HG03558 (cell line): ENCODE data around the gene PDZK1IP1.
"Not testable (repeated sequence)": the region's sequence is repeated elsewhere in the genome, so short reads cannot be mapped to it uniquely, and the experiment has no call there.

ENCODE experiments used
- ATAC-seq: cut with Tn5 transposase; IDR thresholded peaks from one replicate; pipeline ENCODE4 v1.9.1; 2021; ENCODE audit warnings: moderate number of reproducible peaks; ENCODE audit not compliant: unreplicated experiment; ENCODE audit errors: extremely low read depth

The PDZK1IP1 gene

DNA sequence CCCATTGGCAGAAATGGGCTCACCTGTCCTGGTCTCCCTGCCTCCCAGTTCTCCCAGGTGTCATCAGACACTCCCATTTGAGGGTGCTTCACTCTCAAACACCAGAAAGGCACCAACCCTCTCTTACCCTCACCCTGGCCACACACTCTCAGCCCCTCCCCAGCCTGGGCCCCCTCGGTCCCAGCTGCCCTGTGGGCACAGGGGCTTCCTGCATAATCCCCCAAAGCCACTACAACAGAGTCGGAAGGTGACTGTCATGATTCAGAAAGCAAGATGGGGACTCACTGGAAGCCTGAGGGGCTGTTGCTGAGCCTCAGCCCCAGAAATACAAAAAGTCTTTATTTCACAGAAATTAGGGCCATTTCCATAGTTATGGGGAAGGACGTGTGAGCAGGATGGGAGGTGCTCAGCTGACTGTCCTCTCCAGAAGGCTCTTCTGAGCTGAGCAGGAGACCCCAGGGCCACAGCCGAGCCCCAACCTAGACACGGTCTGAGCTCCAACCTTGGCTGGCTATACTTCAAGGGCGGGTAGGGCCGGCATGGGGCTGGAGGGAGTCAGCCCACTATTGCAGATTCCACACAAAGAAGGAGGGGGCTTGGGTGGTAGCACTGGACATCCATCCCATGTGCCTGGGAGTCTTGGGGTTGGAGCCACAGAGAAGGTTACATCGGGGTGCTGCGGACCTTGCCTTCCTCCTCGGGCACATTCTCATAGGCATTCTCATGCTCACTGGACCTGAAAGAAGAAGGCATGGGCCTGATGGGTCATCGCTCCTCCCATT is 6.3 kb downstream of the PDZK1IP1 start:
- ATAC-seq: no peak

DNA sequence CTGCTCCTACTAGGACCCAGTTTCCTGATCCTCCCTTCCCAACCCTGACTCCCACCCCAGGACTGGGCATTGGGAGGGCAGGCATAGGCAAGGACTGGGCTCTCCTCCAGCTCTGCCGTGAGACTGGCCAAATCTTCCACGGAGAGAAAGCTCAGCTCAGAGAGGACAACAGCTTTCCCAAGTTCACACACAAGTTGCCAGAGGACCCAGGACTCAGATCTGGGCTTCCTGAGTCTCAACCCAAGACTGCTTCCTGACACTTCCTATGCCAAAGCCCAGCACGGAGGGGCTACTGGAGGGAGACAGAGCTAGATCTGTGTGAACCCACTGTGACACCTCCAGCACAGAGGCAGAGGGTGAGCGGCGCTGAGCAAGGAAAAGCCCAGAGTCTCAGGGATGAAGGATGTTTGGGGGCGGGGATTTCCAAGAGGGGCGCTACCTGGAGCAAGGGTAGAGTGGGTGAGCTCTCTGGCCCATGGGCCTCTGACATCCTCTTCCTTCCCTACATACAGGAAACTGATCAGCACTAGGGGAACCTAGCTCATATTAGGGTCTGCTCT is 7.1 kb downstream of the PDZK1IP1 start:
- no peak for ATAC-seq

DNA sequence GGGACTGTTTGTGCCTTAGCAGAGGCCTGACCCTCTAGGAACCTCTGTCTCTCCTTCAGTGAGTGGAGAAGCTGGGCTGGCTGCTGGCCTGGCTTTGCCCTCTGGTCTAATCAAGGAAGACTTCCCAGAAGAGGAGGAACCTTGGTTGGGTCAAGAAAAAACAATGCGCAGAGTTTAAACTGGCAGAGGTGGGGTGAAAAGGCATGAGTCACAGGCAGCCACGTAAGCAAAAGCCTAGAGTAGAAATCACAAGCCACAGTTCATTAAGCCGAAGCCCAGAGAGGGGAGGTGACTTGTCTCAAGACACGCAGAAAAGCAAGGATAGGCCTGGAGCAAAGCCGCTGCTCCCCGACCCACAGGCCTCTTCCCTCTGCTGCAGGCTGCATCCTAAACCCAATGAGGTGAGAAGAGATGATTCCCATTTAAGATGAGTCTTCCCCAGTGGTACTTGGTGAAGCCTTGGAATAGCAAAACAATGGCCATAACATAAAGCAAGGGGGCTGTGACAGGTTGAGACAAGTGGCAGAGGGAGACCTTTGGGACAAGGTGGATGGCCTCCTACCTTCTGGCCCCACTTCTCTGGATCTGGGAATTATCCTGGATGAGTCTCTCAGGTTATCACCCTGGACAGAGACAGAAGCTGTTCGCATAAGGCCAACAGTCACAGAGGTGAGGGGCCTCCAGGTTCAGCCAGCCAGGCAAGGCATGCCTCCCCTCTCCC is 7.7 kb downstream of the PDZK1IP1 start:
- no peak for ATAC-seq

DNA sequence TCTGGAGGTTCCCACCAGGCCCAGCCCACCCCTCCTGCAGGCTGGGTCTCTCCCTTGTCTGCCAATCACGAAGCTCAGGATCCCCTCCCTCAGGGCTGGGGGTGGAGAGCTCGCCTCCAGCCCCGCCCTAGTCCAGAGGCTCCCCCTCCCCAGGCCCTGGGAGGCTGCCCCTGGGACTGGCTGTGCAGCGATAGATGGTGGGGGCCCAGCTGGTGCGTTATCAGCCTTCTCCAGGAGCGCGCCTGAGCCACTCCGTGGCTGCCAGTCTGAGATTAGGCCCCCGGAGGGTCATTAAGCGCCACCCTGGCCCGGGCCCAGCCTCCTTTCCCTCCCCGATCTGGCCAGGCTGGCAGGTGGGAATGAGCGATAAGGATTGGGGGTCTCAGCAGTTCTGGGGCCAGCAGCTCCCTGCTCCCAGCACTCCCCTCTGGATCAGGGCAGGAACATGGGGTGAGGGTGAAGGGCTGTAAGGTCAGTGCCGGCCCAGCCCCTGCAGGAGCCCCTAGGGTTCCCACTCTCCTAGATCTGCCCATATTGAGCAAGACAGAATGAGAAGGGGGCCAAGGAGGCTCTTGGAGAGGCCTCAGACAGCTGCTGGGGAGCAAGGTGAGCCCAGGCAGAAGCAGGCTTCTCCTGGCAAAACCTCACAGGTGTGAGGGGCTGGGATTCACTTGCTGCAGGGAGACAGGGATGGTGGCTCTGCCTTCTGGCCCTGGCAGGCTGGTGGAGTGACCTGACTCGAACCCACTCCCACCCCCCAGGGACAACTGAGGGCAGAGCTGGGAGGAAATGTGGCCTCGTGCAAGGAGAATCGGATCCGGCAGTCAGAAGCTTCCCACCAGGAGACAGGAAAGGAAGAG is 8.5 kb downstream of the PDZK1IP1 start:
- ATAC-seq: no peak

DNA sequence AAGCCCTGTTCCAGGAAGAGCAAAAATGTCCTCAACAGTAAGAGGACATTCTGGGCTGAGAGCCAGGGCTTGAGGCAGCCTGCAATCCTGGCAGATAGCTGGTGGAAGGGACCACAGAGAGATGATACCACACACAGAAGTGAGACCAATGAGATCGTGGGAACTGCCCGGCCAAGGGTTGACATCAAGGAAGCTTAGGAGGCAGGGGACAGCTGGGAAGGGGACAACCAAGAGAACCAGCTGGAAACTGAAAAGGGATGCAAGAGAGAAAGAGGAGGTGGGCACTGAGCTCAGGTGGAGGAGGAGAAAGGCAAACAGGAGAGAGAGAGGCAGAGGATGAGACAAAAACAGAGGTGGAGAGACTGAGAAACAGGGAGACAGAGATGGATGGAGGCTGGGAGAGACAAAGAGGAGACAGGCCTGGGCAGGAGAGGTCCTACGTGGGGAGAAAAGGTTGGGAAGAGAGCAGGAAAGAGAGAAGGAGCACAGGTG is 9.2 kb downstream of the PDZK1IP1 start:
- no peak for ATAC-seq

DNA sequence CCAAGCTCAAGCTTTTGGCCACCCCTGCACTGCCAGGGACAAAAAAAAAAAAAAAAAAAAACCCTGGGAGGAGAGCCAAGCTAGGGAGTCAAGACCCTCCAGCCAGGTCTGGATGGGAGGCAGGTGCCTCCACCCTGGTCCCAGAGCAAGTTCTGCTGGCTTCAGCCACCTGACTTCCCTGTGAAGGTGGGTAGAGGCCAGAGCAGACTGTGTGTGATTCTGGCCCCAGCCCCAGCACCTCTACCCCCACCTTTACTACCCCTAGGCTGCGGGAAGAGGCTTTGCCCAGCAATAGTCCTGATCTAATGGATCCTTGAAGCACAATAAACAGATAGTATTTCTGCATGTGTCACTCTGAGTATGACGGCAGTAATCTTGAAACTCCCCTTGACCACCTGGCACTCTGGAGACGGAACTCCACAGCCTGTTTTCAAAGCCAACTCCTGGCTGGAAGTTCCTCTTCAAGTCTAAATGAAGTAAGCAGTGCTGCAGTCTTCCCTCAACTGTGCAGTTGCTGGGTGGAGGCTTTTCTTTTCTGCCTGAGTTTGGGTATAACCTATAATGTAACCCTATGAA is 9.8 kb downstream of the PDZK1IP1 start:
- ATAC-seq: no peak

DNA sequence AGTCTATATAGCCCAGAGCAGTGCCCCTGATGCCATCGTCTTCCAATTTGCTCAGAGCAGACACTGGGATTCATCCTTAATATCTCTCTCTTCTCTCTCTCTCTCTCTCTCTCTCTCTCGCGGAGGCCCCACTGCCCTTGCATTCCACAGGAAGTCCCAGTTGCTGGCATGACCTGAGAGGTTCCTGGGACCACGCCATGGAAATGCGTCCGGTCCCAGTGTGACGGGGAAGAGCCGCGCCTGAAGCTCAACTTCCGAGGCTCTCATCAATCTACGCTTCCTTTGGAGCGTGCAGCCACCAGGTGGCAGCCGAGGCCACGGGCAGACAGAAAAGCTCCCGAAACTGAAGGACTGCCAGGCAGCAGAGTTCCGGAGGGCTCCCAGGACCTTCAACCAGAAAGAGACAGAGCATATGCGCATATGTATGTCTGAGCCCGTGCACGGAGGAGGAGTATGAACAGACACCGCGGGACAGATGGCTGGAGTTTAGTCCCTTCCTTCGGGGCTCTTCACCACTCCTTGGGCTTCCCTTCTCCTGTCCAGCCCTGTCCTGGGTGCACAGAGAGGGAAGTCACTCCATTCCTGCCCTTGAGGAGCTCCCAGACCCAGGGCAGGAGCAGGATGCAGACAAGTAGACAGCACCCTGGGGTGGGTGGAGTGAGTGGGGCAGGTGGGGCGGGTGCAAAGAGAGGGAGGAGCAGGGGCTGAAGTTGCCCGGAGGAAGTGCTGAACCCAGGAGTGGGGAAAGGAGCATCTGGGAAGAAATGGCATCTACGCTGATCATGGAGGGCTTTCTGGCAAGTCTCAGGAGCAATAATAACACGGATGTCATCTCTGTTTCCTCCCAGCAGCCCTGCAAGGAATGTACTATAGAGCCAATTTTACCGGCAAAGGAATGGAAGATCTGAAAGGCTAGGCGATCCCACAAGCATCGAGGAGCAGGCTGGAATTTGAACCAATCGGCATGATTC is 10.5 kb downstream of the PDZK1IP1 start:
- ATAC-seq: peak; percentile 87

DNA sequence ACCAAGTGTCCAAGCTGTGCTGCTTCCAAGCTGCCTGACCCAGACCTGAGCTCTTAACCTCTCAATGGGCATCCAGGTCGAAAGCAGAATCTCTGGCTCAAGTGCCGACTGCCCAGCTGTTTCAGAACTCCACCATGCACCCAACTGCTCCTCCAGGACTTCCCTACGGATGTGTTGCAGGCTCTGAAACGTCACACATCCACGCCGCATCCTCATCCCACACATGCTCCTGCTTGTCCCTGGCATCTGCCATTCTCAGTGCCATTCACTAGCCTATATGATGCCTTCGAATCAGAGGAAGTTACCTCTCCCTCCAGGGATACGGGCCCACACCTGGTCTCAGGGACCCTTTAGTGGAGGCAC is 11.2 kb downstream of the PDZK1IP1 start:
- no peak for ATAC-seq

DNA sequence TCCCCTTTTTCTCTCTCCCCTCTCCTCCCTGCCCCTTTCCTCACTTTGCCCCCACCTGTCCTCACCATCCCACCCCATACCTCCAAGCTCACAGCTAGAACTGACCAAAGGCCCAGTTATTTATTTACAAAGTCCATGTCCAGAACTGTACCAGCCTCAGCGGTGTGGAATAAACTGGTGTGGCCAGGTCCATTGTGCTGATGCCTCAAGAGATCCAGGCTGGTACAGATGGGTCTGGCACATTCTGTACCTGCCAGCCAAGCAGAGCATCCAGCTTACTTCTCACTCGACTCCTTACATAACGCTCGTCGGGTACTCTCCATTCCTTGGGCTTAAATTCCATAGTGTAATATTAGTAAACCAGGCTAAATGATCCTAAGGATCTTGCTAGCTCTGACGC is 11.8 kb downstream of the PDZK1IP1 start:
- no peak for ATAC-seq

DNA sequence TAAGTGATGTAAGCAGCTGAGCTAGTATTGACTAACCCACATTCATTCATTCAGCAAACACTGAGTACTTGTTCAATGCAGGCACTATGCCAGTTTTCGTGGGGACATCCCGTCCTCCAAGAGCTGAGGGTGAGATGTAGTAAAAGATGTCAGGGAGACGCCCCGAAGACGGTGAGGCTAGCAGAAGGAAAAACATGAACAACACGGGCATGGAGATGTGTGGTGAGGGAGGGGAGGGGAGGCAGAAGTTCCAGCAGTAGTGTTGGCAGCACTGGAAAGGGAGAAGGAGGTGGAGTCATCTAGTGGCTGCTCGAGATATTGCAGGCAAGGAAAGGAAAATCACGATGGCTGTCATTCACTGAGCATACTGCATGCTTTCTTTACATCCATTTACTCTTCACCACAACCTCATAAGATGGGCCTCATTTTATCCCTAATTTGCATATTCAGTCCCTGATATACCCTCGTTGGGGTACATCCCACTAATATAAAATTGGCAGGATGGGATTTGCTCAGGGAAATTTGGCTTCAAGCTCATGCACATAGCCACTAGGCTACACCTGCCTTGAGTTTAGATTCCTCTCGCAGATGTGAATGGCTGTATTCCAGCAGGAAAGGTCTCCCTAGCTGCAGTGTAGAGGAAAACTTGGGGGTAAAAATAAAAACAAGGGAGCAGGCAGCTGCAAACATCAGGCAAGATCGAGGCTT is 14.5 kb downstream of the PDZK1IP1 start:
- no peak for ATAC-seq

DNA sequence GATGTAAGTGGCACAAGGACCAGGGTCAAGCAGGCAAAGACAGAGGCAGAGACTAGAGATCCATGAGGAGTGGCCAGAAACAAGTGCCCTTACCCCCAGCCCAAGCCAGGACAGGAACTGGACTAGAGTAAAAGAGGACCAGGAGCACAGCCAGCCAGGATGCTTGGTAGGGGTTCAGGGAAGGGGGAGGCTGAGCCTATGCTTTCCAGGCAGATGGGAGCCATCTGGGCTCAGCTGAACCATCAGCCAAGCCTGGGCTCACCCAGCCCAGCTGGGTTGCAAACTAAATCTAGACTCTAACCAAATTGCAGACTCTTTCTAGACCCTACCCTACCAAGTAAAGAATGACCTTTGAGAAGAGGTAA is 15.2 kb downstream of the PDZK1IP1 start:
- ATAC-seq: no peak

DNA sequence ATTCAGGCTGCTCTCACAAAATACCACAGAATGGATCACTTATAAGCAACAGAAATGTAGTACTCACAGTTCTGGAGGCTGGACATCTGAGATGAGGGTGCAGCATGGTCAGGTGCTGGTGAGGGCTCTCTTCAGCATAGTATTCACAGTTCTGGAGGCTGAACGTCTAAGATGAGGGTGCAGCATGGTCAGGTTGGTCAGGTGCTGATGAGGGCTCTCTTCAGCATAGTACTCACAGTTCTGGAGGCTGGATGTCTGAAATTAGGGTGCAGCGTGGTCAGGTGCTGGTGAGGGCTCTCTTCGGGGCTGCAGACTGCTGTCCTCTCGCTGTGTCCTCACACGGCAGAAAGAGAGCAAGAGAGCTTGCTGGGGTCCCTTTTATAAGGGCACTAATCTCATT is 17.1 kb downstream of the PDZK1IP1 start:
- no peak for ATAC-seq

DNA sequence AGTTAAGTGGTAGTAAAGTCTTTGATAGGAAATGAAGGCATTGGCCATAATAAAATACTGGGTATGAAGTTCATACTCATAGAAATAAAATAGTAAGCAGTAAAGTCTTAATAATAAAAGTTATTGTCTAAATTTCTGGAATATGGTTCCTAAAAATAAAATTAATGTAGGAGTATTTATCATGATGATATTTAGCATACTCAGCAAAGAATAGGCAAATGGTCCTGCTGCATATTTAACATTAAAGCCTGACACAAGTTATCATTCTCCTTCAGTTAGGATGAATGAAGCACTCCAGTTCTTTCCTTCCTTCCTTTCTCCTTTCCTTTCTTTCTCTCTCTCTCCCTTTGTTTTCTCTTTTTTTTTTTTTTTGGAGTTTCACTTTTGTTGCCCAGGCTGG is 25.3 kb downstream of the PDZK1IP1 start:
- no peak for ATAC-seq

DNA sequence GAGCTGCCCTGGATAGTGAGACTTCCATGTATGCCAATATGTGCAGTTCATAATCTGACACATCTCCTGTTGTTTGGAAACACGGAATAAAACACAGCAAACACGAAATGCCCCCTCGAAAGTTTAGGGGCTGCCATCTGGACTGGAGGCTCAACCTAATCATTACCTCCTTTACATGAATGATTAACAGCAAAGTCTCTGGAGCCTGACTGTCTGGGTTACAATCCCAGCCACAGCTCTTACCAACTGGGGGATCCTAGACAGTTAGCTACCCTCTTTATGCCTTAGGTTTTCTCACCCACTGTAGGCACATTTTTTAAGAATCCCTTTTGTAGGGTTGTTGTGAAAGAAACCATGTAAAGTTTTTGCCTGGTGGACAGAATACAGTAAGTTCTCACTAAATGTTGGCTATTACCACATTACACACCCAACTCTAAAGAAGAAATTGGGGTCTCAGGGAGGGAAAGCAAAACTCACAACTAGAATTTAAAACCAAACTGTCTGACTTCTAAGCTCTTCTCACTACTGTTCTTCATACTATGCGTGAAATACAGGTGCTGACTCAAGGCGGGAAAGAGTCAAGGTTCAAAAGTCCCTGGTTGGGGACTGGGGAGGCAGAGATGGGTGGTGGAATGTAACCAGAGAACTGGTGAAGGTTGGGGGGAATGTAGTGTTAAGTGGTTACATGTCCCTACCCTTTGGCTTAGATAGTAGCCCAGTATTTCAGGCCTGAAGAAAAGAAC is 28.4 kb downstream of the PDZK1IP1 start:
- ATAC-seq: no peak

DNA sequence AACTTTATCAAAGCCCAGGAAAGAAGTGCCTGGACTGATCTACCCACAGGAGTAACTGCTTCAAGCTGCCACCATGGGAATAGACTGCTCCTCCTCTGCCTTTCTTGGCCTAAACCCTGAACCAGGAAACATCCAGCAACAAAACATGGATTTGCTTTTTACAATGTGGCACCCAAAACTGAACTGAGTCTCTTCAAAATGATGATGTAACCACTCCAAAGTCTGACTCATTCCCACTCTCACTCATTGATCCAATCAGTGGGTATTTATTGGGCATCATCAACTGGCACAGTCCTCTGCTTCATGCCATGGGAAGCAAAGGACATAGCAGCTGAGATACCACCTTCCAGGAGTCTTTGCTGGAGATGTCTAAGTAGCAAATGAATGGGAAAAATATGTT is 29.1 kb downstream of the PDZK1IP1 start:
- no peak for ATAC-seq

DNA sequence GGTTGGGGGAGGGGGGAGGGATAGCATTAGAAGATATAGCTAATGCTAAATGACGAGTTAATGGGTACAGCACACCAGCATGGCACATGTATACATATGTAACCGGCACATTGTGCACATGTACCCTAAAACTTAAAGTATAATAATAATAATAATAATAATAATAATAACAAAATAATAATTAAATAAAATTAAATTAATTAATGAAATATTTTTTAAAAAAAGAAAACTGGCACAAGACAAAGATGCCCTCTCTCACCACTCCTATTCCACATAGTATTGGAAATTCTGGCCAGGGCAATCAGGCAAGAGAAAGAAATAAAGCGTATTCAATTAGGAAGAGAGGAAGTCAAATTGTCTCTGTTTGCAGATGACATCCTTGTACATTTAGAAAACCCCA is 31.9 kb downstream of the PDZK1IP1 start:
- ATAC-seq: not testable (repeated sequence)

DNA sequence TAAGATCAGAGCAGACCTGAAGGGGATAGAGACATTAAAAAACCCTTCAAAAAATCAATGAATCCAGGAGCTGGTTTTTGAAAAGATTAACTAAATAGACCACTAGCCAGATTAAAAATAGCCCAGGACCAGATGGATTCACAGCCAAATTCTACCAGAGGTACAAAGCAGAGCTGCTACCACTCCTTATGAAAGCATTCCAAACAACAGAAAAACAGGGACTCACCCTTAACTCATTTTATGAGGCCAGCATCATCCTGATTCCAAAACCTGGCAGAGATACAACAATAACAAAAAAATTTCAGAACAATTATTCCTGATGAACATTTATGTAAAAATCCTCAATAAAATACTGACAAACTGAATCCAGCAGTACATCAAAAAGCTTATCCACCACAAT is 33.4 kb downstream of the PDZK1IP1 start:
- ATAC-seq: not testable (repeated sequence)

DNA sequence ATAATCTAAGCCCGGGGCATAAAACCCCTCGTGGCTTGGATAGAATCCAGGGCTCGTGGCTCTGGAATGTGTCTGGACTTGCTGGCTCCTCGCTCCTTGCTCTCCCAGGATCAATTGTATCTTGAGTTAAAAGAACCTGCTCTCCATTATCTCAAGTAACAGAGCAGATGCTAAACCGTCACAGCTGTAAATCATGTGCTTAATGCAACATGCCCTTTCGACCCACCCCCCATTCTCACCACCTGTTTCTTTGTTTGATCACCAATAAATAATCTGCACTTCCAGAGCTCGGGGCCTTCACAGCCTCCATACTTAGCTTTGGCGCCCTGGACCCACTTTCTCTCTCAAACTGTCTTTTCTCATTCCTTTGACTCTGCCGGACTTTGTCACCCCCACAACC is 40.7 kb downstream of the PDZK1IP1 start:
- ATAC-seq: not testable (repeated sequence)
